IPS-11a (cell line): Measurements from ENCODE around the gene EREG.
"Not testable (repeated sequence)": the region's sequence is repeated elsewhere in the genome, so short reads cannot be mapped to it uniquely, and the experiment has no call there.

ENCODE experiments used
- H3K4me3 ChIP-seq: one replicate; pipeline ENCODE4 v1.5.1; 2013; ENCODE audit warnings: low read depth, low read length, control low read depth

Gene EREG

DNA sequence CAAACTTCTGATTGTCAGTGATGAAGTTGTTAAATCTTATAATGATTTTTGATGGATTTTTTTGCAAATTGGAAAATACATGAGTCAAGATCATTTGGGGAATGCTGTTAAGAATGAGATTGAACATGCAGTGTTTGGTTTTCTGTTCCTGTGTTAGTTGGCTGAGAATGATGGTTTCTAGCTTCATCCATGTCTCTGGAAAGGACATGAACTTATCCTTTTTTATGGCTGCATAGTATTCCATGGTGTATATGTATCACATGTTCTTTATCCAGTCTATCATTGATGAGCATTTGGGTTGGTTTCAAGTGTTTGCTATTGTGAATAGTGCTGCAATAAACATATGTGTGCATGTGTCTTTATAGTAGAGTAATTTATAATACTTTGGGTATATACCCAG is 24.5 kb upstream of the EREG start:
- not testable (repeated sequence) for H3K4me3 ChIP-seq

DNA sequence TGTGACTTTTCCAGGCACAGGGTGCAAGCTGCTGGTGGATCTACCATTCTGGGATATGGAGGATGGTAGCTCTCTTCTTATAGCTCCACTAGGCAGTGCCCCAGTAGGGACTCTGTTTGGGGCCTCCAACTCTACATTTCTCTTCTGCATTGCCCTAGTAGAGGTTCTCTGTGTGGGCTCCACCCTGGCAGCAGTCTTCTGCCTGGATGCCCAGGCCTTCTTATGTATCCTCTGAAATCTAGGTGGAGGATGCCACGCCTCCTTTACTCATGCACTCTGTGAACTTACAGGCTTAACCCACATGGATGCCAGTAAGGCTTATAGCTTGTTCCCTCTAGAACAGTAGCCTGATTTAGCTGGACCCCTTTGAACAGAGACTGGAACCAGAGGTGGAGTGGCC is 20.9 kb upstream of the EREG start:
- H3K4me3 ChIP-seq: no peak overlapping the region

DNA sequence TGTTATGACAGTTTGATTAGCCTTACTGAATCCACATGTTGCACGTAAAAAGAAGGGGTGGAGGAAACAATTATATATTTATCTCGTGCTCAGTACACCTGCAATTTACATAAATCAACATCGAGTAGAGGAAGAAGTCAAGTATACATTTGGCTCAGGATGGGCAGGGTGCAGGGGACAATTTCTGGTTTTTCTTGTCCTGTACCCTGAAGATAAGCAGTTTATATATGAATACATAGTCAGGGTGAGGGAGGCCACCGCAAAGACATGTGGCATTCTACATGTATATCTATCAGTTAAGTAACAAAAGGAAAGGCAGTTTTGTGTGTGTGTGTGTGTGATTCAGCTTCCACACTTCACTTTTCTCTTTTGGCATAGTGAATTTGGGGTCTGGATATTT is 11.1 kb upstream of the EREG start:
- no peak overlapping the region for H3K4me3 ChIP-seq

DNA sequence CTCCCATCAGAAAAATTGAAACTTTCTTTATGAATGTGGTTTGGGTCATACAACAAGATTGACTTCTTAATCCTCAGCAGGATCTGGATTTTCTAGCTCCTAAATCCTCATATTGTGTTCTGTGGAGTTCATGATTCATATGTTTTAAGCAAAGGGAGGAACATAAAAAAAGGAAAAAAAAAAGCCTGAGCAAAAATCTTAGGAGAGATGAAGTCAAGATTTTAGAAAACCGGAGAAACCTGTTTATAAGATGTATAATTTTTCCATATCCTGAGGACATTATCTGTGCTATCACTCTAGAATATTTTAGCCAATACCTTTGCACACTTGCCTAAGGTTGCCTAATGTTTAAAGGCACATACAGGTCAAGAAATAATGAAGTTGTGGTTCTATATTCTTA is 7.0 kb upstream of the EREG start:
- H3K4me3 ChIP-seq: no peak overlapping the region

DNA sequence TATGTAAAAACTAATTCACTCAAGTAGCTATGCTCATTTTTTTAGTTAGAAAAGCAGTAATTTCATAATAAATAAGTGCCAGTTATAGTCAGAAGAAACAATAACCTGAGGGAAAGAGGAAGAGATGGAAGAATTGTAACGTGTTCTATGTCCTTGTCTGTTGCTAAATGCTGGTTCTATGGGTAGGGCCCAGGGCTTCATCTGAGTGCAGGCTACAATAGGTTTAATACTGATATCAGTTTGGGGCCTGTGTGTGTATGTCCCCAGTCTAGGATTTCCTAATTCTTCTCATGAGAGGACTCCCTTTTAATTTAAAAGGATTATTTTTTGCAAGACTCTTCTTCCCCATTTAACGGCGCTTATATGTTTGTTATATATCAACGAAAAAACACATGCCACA is 3.3 kb upstream of the EREG start:
- H3K4me3 ChIP-seq: no peak overlapping the region

DNA sequence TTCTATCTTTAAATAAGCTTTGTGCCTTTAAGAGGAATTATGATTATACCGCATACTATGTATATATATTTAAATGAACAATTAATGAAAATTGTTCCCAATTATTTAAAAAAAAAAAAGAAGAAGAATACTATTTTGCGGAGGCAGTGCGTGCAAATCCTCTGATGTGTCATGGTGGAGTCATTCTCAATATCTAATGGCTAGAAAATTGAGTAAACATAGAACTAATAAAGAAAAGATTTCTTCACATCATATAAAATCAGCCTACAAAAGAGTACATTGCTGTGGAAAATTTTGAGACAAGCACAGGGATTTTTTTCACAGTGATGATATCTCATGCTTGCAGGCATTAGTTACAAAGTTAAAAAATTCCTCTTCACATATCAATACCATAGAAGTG is 2.6 kb upstream of the EREG start:
- H3K4me3 ChIP-seq: no peak overlapping the region

DNA sequence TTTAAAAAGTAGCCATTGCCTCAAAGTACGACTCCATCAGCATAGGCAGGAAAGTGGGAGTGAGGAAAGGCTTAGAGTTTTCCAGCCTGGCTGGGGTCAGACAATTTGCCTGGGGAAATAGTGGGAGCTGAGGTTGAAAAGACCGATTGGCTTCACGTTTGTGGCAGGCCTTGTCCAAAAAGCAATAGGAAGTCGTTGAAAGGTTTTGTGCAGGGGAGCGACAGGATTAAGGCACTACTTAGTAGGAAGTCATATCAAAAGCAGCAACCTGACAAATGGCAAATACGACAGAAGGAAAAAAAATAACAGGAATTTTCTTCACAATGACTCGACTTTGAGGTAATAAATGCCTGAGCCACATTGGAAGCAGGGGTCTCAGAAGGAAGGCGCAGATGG is 691 bp upstream of the EREG start:
- H3K4me3 ChIP-seq: peak overlapping the region; percentile 65

DNA sequence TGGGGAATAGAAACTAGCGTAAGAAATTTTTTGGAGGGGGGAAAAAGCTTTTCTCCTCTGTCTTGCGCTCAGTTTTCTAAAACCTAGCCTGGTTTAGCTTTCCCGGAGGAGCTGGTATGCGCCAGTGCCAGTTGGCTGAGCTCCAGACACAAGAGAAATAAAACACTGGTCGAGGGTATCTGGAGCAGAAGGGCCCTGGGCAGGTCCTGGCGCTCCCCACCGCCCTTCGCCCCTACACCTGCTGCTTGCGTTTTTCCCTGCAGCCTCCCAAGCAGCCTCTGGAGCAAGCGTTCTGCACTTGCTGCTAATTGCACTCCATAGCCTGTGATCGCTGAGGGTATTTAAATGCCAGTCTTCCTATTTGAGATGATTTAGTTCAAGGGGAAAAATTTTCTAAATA is 816 bp downstream of the EREG start:
- H3K4me3 ChIP-seq: peak overlapping the region; percentile 65

DNA sequence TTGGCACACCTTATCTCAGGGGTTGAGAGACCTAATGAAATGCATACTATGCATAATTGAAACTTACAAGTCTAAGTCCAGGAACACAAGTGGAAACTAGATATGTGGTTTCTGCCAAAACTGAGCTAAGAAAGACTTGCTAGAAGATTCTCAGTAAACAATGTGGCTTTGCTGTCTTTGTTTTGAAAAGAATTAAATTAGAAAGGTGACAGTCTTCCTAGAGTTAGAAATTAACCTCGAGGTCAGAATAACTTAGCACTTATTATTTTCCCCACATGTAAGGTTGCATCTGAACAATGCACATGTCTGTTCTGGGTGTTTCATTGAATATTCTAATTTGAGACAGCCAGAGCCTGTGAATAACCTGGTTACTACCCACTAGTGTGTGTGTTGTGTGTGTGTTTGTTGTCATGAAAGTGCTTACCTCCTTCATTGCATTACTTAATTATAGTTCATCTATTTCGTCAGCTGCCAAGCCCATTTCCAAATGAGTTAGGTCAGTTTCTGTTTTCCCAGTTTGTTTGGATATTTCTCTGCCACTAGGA is 1.5 kb downstream of the EREG start:
- no peak overlapping the region for H3K4me3 ChIP-seq

DNA sequence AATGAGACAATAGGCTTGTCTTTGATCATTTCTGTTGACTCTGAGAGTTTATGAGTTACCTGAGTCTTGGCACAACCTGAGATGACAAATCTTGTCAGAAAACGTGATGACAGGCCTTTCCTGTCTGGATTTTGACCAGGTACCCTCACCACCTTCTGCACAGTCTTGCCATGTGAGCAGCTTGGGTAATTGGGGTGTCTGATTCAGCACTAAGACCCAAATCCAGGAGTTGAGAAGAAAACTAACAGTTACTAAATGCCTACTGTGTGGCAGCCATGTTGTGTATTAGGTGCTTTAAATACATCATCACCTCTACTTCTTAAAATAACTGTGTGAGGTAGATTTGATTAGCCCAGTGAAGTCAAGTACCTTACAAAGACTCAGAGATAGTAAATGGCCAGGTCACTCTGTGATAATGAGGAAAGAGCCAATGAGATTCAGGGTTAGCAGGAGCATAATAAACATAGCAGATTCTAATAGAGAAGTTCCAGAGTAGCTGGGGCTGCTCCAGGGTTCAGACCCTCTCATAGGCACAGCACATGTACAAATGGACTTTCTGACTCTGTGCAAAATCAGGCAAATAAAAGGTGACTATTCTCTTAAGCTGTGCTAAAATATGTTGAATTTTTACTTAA is 2.8 kb downstream of the EREG start:
- H3K4me3 ChIP-seq: no peak overlapping the region

DNA sequence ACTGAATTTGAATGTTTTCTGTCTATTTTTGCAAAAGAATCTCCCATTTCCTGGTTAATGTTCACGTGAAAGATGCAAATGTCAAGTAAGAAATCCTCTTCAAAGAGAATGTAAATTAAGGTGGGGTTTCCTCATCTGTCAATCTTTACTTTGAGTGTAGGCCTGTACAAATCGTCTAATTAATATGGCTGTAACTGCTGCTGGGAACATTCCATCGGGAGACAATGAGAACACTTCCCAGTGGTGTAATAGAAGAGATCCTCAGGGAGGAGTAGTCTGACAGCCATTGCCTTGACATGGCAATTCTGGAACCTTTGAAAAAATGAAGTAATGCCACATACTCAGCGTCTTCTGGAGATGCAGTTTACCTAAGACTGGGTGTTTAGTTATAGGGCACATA is 3.7 kb downstream of the EREG start:
- H3K4me3 ChIP-seq: no peak overlapping the region

DNA sequence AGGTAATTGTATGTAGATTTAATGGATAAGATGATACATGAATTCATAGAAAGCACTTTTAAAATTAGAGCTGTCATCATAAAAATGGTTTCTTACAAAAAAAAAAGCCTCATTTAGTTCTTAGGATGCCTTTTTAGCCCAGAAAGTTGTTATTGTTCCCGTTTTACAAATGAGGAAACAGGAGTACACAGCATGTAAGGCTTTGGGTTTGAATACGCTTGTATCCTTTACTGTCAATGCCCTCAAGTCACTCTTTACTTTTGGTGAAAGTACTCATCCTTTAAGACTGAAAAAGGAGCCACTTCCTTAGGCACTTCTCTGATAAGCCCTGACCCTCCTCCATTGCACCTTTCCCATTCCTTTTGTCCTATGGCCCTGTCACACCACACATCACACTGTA is 4.9 kb downstream of the EREG start:
- H3K4me3 ChIP-seq: no peak overlapping the region

DNA sequence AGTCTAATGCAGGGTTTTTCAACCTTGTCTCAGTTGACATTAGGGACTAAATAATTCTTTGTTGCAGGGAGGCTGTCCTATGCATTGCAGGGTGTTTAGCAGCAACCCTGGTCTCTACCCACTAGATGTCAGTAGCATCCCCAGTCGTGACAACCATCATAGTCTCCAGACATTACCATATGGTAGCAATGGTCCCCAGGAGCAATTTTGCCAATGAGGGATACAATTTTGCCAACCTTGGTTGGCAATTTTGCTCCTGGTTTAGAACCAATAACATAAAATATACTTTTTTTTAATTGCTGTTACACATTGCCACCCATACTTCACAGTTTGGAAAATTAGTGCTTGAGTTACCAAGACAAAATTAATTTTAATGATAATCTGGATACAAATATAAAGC is 6.0 kb downstream of the EREG start:
- H3K4me3 ChIP-seq: no peak overlapping the region

DNA sequence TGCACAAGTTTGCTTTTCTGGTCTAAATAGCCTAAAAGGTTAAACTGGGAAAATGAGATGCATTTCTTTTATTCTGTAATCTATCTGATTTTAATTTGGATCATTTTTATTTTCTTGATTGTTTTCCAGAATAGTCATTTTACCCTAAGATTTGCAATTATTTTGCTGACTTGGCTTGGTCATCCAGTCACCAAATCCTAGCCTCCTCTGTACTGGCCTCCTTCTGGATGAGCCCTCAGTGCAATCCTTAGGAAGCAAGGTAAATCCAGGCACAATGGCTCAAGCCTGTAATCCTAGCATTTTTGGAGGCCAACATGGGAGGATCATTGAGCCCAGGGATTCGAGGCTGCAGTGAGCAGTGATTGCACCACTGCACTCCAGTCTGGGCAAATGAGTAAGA is 9.2 kb downstream of the EREG start:
- H3K4me3 ChIP-seq: no peak overlapping the region

DNA sequence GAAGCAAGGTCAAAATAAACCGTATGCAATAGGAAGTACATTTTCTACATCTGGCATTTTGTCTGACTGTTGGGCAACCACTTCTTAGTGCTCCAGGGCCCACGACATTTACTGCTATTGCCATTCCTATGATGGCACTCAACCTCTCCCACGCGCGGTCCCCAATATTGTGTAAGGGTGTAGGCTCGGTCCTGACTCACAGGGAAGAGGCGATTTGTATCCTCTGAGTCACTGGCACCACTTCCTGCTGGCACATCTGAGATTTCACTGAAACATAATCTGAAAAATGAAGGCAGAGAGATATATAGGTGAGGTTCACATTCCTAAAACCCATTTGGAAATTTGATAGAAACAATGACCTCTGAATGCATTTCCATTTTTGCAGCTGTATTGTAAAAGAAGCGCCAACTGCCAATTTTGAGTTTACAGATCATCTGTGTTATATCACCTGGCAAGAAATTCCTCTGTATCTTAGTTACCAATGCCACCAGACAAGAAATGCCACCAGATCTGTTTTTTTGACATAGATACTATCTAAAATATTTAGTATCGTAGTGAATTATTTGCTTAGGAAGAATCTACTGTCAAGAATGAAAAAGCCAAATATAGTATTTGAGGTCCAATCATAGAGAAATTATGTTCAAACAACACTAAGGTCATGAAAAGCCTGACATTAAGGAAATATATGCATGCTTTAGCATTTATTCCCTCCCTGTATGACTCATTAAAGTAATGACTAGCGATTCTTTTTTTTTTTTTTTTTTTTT is 9.8 kb downstream of the EREG start:
- H3K4me3 ChIP-seq: no peak overlapping the region

DNA sequence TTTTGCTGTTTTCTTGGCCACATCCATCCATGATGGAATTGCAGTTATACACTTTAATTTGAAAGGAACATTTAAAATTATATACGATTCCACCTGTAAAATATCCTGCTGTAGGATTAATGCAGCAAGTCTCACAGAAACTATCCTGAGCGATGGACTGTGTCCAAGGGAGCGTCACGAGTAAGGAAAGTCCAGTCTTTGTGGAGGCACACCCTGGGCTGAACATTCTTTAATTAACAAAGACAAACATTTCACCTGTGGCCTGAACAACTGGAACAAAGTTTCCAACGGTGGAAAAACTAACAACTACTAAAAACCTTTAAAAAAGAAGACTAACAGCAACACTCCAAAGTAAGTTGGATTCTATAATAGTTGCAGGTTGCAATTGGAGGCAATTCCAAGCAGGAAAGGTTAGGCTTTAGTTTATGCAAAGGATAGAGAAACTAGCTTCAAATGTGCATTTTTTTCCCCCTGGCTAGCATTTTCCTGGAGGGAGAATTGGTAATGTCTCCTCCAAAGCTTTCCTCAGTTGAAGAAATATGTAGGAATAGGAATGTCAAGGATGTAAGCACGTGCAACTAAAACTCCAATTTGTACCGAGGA is 11.0 kb downstream of the EREG start:
- no peak overlapping the region for H3K4me3 ChIP-seq

DNA sequence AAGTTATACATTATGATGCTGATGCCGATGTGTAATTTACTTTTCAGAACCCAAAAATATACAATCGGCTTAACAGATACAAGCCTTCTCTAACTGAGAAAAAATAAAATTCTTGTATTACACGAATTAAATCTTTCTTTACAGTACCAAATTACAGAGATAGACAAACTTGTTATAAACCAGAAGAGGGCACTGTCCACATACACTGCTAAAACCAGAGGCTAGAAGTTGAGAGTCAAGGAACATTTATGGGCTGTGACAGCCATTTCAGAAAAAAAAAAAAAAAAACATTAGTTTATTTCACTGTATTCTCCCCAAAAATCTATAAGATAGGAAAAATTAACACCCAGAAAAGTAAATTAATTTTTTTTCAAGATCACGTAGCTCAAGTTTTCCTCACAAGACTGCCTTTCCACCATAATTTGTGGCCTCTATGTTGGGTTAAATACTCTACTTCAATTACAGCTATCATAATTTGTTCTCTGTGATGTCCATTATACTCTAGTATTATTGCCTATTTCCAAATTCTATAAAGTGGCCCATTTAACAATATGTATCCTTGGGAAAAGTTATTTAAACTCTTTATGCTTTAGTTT is 12.0 kb downstream of the EREG start:
- no peak overlapping the region for H3K4me3 ChIP-seq

DNA sequence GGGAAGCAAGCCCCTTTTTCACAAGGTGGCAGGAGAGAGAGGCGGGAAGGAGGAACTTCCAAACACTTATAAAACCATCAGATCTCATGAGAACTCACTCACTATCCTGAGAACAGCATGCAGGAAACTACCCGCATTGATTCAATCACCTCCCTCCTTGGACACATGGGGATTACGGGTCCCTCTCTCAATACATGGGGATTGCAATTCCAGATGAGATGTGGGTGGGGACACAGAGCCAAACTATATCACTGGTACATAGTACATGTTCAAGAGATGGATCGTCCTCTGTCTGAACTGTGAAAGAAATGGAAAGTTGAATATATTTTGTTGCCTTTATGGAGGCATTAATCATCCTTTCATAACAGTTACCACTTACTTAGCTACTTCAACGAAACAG is 12.8 kb downstream of the EREG start:
- H3K4me3 ChIP-seq: no peak overlapping the region

DNA sequence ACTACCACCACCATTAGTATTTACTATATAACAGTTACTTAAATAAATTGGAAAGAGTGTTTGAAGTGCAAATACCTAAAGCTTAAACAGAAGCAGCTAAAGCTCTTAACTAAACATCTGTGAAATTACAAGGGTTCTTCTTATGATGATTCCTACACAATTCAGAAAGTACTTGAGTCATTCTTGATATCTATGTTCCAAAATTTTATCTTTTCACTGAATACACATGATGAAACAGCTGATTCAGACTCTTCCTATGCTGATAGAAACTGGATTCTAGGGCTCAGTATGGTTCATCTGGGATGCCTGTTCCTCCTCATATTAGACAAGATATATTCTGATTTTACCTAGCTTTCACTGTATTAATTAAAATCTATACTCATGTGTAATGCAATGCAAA is 13.6 kb downstream of the EREG start:
- no peak overlapping the region for H3K4me3 ChIP-seq

DNA sequence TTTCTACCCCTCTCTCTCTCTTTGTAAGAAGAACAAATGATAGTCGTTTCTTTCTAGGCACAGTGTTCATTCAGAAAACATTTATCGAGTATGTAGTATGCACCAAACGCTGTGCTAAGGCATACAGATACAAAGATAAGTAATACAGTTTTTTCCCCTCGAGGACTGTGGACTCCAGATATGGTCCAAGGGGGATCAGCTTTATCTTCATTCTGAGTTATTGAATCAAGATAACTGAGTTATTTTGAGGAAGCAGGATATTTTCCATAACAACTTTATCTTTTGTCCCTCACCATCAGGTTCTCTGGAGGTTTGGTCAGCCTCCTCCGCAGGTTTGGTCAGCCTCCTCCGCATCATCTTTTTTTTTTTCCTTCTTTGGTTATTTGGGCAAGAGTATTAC is 15.0 kb downstream of the EREG start:
- H3K4me3 ChIP-seq: no peak overlapping the region

DNA sequence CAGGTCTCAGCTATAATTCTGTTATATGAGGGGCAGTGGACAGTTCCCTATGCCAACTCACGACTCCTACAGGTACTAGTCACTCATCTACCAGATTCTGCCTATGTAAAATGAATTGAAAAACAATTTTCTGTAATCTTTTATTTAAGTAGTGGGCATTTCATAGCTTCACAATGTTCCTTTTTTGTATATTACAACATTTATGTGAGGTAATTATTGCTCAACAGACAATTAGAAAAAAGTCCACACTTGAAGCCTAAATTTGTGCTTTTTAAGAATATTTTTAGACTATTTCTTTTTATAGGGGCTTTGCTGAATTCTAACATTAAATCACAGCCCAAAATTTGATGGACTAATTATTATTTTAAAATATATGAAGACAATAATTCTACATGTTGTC is 20.4 kb downstream of the EREG start:
- H3K4me3 ChIP-seq: no peak overlapping the region

DNA sequence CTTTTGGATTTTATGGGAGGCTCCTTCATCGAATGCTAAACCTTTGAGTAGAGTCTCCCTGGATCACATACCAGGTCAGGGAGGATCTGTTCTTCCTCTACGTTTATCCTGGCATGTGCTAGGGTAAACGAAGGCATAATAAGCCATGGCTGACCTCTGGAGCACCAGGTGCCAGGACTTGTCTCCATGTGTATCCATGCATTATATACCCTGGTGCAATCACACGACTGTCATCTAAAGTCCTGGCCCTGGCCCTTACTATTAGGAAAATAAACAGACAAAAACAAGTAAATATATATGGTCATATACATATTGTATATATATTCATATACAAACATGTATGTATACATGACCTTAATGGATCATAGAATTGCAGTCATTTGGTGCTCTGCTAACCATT is 21.2 kb downstream of the EREG start:
- no peak overlapping the region for H3K4me3 ChIP-seq
